Kidney epithelial cell (primary cell): ENCODE results near the gene ING2. TPM values are rescaled to one million over a fixed set of nuclear protein-coding genes. Genes with fewer than 3 reads are reported as not detected.

ENCODE experiments used
- DNase-seq: peaks from one replicate; pipeline ENCODE4 v3.0.0-alpha.2; 2010; ENCODE audit warnings: low read depth
- H3K27me3 ChIP-seq: 2 replicates; pipeline ENCODE4 v1.6.0; 2011; ENCODE audit warnings: low read length; ENCODE audit not compliant: control insufficient read depth, insufficient read depth
- H3K36me3 ChIP-seq: 2 replicates; pipeline ENCODE4 v1.5.1; 2011; ENCODE audit warnings: low read length; ENCODE audit not compliant: control insufficient read depth, insufficient read depth
- H3K4me3 ChIP-seq: 2 replicates; pipeline ENCODE4 v1.5.1; 2011; ENCODE audit warnings: low read depth, mild to moderate bottlenecking, control low read depth, low read length
- total RNA-seq: library from RNA; depleted of rRNA; stranded (reverse); fragments of >200 nt; gene quantifications from 2 replicates; pipeline ENCODE4 v1.2.3, GENCODE V29; 2015
- TF ChIP-seq, protein P1 (sequence below): IDR thresholded peaks from 2 replicates; pipeline ENCODE4 v1.5.1; 2011; ENCODE audit warnings: mild to moderate bottlenecking, moderate library complexity, low read length, control low read depth, inconsistent platforms; ENCODE audit not compliant: insufficient read depth, poor library complexity, severe bottlenecking

Gene ING2
- total RNA-seq, 1 donor from 2014 or later: 9.9 TPM

DNA sequence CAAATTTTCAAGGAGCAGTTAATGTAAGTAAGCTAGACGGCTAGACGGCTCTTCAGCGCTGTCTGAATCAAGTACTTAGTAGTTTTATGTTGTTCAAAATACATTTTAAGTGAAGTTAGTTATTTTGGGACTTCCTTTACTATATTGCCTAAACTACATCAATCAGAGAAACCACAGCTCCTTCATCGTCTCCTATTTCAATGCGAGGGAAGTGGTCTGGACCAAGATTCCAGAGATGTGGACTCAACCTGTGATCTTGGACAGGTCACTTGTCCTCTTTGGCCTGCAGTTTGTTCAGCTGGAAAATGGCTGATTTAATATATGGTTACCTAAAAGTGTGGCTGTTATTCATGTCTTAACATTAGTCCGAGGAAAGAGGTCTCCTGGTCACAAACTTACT is 10.6 kb downstream of the ING2 start:
- H3K27me3 ChIP-seq: no peaks in the 10 kb centered on the region
- TF ChIP-seq, protein P1, sequence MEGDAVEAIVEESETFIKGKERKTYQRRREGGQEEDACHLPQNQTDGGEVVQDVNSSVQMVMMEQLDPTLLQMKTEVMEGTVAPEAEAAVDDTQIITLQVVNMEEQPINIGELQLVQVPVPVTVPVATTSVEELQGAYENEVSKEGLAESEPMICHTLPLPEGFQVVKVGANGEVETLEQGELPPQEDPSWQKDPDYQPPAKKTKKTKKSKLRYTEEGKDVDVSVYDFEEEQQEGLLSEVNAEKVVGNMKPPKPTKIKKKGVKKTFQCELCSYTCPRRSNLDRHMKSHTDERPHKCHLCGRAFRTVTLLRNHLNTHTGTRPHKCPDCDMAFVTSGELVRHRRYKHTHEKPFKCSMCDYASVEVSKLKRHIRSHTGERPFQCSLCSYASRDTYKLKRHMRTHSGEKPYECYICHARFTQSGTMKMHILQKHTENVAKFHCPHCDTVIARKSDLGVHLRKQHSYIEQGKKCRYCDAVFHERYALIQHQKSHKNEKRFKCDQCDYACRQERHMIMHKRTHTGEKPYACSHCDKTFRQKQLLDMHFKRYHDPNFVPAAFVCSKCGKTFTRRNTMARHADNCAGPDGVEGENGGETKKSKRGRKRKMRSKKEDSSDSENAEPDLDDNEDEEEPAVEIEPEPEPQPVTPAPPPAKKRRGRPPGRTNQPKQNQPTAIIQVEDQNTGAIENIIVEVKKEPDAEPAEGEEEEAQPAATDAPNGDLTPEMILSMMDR: no peak
- no peak for DNase-seq
- H3K4me3 ChIP-seq: no peak overlapping the region
- H3K36me3 ChIP-seq: no peaks in the 10 kb centered on the region

DNA sequence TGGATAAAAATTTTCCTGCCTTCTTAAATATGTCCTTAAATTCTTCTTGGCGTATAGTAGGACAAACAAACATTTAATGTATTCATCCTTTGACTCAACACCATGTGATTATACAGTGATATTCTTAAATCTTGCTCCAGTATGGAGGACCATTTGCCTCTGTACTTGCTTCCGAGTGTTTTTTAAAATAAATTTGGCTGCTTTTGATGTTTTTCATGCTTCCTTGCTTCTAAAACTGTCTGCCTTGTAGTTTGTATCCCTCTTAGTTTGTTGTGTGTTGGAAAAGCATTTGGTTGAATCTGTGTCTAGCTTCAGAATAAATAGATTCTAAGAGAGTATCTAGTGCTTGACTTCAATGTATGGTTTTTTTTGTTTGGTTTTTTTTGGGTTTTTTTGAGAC is 12.3 kb downstream of the ING2 start:
- Histone ChIP-seq H3K27me3 (no peaks in the 10 kb centered on the region), H3K36me3 (no peaks in the 10 kb centered on the region), H3K4me3 (no peak overlapping the region)
- DNase-seq: no peak
- TF ChIP-seq, protein P1: no peak

DNA sequence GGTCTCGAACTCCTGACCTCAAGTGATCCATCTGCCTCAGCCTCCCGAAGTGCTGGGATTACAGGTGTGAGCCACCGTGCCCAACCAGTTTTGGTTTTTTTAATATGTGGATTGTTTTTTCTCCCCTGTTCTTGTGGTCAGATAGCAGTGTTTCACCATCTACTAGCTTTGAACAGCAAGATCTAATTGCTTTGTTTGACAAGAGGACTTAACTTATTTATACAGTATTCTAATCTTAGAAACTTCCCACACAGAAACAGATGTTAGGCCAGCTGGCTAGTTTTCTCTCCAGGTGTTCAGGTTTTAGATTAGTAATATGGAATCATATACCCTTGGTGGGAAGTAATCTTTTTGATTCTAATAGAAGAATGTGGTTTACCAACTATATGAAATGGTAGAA is 12.9 kb downstream of the ING2 start:
- no peaks in the 10 kb centered on the region for H3K36me3 ChIP-seq
- H3K4me3 ChIP-seq: no peak overlapping the region
- TF ChIP-seq, protein P1: no peak
- no peaks in the 10 kb centered on the region for H3K27me3 ChIP-seq
- no peak for DNase-seq

DNA sequence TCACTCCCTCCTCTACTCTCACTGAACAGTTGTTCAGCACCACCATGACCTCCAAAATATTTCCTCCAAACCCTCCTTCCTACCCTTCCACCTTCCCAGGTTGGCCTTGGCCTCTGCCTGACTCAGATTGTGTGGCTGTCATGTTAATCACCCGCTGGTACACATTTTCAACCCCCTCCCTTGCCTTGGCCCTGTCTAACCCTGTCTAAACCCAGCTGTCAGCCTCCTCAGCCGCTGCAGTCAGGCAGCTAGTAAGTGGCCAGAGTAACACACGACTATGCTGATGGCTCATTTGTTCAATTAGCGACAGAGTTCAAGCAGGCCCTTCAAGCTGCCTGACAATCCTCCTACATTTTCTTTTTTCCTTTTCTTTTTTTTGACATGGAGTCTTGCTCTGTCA is 18.0 kb downstream of the ING2 start:
- Histone ChIP-seq H3K4me3 (no peak overlapping the region), H3K36me3 (no peaks in the 10 kb centered on the region), H3K27me3 (no peaks in the 10 kb centered on the region)
- TF ChIP-seq, protein P1: no peak
- DNase-seq: no peak

DNA sequence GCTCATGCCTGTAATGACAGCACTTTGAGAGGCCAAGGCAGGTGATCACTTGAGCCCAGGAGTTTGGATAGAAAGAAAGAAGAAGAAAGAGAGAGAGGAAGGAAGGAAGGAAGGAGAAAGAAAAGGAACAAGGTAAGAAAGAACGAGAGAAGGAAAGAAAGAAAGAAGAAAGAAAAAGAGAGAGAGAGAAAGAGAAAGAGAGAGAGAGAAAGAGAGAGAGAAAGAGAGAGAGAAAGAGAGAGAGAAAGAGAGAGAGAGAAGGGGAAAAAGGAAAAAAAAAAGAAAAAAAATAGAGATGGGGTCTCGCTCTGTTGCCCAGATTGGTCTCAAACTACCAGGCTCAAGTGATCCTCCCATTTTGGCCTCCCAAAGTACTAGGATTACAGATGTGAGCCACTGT is 22.5 kb downstream of the ING2 start:
- Histone ChIP-seq H3K4me3 (no peak overlapping the region), H3K36me3 (no peaks in the 10 kb centered on the region), H3K27me3 (no peaks in the 10 kb centered on the region)
- no peak for DNase-seq
- TF ChIP-seq, protein P1: no peak

DNA sequence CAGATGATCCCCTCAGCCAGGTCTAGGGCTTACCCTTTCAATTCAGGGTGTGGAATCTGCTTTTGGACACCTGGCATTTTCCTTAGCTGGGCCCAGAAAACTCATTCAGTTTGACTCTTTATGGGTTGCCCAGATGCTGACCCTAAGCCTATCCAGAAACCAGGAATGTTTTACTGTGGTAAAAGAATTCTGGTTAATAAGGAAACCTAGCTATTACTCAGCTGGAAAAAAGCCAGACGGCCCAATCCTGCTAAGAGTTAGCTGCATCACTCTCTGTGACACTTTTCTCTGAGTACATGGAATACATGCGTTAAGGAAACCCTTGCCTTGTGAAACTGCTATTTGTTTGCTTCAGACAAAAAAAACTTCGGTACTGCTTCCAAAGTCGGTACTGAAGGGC is 28.0 kb downstream of the ING2 start:
- TF ChIP-seq, protein P1: no peak
- no peak overlapping the region for H3K4me3 ChIP-seq
- peak; percentile 42 for DNase-seq
- H3K27me3 ChIP-seq: no peaks in the 10 kb centered on the region
- H3K36me3 ChIP-seq: no peaks in the 10 kb centered on the region
